ENCODE data around the gene CLNK.

The CLNK gene

GRCh38 chr4:10611673-10612072 lies 72.9 kb downstream of the CLNK start:
- DNase-seq (ENCODE audit: low read depth in 3 of 3) = no peak

- no peak for DNase-seq (ENCODE audit: low read depth in 3 of 3)
These were observed 75.9 kb downstream of the CLNK start for GRCh38 chr4:10608501-10609219.

DNA sequence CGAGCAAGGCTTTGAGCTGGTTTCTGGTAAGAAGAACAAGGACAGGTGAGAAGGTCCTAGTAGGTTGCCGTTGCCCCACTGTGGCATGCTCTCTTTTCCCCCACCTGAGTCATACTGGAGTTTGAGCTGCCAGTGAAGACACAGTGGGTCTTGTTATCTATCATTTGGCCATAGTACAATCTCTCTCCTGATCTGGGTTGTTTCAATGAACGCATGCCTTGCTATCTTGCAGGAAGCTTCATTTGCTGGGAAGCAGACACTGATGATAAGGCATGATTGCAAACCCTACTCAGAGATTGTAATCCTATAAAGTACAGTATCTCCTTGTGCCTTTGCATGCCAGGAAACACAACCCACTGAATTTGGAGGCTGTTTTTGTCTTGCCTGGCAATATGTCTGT lies 77.4 kb downstream of the CLNK start:
- DNase-seq (ENCODE audit: low read depth in 3 of 3) = no peak

GRCh38 chr4:10606483-10607155 lies 77.9 kb downstream of the CLNK start:
- DNase-seq (ENCODE audit: low read depth in 3 of 3) = no peak

GRCh38 chr4:10605746-10606482 lies 78.7 kb downstream of the CLNK start:
- DNase-seq (ENCODE audit: low read depth in 3 of 3) = no peak

DNA sequence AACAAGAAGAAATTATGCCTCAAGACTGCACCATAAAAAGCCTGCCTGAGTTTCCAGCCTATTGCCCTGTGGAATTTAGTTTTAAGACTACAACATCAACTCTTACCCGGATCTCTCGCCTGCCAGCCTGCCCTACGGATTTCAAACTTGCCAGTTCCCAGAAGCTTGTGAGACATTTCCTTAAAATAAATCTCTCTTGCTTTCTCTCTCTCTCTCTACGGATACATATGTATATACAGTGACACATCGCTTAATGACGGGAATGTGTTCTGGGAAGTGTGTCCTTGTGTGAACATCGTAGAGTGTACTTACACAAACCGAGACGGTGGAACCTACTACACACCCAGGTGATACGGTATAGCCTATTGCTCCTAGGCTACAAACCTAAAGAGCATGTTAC lies 79.5 kb downstream of the CLNK start:
- DNase-seq (ENCODE audit: low read depth in 3 of 3) = no peak

- DNase-seq (ENCODE audit: low read depth in 3 of 3) = no peak
These were observed 85.0 kb downstream of the CLNK start for GRCh38 chr4:10599574-10599973.

GRCh38 chr4:10598829-10599228 lies 85.7 kb downstream of the CLNK start:
- no peak for DNase-seq (ENCODE audit: low read depth in 3 of 3)

DNA sequence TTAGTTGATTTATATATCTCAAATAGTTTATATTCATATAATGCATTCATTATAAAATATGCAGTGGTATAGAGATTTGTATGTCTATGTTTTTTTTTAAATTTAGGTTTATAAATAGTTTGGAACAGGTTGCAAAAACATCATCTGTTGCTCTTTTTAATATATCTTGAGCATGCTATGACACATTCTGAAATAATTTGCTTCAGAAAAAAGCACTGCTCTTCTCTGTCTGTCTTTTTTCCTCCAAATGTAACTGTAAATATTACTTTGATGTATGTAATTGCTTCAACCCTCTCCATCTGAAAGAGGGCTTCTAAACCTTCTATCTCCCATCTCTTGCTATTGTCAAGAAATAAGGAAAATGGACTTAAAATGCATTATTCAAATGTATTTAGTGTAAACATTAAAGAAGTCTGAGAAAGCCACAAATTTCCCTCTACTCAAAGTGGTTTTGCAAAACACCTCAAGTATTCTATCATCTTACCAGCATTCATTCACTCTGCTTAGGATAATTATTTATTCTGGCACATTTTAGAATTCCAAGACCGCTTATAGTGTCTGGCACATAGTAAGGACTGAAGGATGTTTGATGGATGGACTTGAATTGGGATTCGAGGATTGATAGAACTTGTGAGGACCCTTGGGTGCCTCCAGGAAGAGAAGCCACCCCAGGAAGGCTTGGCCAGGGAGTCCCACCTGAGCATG lies 87.8 kb downstream of the CLNK start:
- no peak for DNase-seq (ENCODE audit: low read depth in 3 of 3)

GRCh38 chr4:10593130-10593529 lies 91.4 kb downstream of the CLNK start:
- no peak for DNase-seq (ENCODE audit: low read depth in 3 of 3)

GRCh38 chr4:10590896-10591295 lies 93.7 kb downstream of the CLNK start:
- DNase-seq (ENCODE audit: low read depth in 3 of 3) = no peak

- no peak for DNase-seq (ENCODE audit: low read depth in 3 of 3)
These were observed 94.8 kb downstream of the CLNK start for GRCh38 chr4:10589799-10590198.

DNA sequence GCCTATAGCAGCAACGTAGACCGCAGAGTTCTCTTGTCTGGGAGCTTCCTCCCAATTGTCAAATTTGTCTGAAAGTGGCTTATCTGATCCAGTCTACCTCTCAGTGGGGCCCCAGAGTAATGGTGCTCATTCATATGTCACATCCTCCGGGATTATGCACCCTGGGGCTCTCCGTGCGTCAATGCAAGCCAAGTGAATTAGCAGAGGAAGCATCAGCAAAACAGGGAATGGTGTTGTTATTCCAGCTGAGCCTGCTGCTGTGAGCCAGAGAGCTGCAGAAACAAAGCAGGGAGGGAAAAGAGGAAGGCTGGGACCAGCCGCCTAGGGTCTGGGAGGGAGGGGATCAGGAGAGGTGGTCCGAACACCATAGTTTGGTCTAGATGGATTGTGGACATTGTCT lies 95.2 kb downstream of the CLNK start:
- no peak for DNase-seq (ENCODE audit: low read depth in 3 of 3)

DNA sequence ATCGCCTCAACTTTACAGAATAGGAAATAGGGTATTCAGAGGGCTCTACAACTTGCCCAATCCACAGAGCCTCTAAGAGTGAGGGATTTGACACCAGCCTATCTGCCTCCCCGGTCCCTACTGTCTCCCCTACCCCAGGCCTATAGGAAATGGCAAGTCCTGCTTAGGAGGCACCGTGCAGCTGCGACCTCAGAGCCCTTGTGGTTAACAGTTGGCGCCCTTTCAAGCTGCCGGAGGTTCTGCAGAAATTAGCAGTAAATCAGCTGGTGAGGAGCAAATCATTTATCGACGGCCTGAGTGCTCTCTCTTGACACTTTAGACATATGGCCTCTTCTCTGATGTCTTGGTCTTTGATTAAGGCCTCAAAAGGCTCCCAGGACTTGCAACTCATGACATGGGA lies 96.9 kb downstream of the CLNK start:
- no peak for DNase-seq (ENCODE audit: low read depth in 3 of 3)

DNA sequence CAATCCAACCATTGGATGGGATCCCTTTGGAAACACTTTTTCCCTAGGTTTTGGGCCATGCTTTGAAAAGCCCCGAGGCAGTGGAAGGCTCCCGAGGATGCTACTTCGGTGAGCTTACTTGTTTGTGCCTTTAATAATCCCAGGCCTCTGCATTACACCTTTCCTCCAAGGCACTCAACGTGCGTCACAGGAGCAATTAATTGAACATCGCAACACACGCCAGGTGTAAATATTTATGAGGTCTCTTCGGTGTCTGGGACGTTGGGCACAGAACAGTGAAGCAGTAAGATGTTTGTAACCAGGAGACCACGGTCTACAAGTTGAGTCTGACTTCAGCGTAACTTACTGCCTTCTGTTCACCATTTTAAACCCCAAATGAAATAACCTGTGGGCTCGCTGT lies 97.3 kb downstream of the CLNK start:
- no peak for DNase-seq (ENCODE audit: low read depth in 3 of 3)

- no peak for DNase-seq (ENCODE audit: low read depth in 3 of 3)
These were observed 100.5 kb downstream of the CLNK start for GRCh38 chr4:10584042-10584441.

GRCh38 chr4:10582951-10583350 lies 101.6 kb downstream of the CLNK start:
- no peak for DNase-seq (ENCODE audit: low read depth in 3 of 3)

GRCh38 chr4:10582059-10582686 lies 102.4 kb downstream of the CLNK start:
- DNase-seq (ENCODE audit: low read depth in 3 of 3) = no peak

DNA sequence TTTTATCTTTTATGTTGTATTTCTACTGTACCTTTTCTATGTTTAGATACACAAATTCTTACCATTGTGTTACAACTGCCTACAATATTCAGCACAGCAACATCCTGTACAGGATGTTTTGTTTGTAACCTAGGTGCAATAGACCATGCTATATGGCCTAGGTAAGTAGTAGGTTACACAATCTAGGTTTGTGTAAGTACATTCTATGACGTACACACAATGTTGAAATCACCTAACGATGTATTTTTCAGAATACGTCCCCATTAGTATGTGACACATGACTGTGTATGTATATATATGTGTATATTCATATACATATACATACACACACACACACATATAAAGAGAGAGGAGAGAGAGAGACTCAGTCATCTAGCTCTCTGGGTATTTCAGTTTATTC lies 103.5 kb downstream of the CLNK start:
- DNase-seq (ENCODE audit: low read depth in 3 of 3) = no peak

DNA sequence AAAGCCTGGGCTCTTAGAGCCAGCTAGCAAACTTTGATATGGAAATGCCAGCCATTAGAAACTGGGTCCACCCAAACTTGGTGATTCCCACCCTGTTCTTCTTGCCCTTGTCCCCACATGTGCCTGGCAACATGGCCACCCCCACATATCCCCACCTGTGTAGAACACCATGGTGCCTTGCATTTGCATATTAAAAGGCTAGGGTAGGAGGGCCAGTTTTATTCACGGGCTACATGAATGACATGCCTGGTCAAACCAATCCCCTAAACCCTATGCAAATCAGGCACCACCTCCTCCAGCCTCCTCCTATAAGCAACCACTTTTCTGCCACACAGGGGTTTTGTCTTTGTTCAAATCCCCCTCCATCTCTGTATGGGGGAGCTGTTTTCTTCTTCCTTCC lies 104.9 kb downstream of the CLNK start:
- DNase-seq (ENCODE audit: low read depth in 3 of 3) = no peak

DNA sequence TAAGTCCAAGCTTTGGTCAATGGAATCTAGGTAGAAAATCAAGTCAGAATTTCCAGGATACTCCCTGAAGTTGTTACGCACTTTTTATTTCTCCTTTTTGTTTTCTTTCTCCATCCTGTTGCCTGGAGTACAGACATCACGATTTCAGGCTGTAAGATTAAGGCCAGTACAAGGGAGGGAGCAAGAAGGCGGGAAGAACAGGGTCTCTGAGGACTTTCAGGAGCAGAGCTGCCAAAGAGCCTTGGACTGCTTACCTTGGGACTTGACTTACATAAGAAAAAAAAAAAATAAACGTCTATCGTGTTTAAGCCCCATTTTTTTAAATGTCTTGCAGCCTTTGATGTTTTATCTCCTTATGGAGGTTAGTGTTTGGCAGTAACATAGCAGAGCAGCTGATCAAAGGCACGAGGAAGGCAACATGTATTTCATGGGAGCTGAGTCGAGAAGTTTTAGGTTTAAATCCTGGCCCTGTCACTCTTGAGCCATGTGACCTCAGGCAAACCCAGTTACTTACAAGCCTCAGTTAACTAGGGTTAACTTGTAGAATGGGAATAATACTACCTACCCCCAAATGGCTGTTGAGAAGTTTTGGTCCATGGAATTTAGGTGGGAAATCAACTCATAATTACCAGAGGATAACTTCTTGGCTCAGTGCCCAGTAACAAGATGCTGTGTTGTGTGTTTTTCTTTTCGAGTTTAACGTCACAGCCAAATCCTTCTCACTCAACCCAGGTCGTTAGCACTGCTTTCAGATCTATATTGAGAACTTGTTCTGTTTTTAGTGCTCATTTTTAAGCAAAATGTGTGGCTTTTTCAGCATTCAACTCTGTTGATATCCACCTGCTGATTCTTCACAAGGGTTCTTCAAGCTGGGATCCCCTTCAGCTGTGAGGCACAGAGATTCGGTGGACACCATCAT lies 106.8 kb downstream of the CLNK start:
- no peak for DNase-seq (ENCODE audit: low read depth in 3 of 3)

All from stimulated activated CD4-positive, alpha-beta T cell treated with anti-CD3 and anti-CD28 coated beads, TNF-alpha, amount 100 ng/mL, for 4 hours (primary cell).